PC-9 (cell line): ENCODE data around the gene FAM117B. TPM values are rescaled to one million over a fixed set of nuclear protein-coding genes. Genes with fewer than 3 reads are reported as not detected.

Source experiments
- BruUV-seq: library from RNA; stranded (reverse); fragments of 400-500 nt; replicated peaks from 2 replicates; lab custom pipeline; 2021; lab: Mats Ljungman, UMichigan
- CTCF ChIA-PET: fragments of 300-600 bp; sonication (Branson Sonifier 250); formaldehyde crosslinking; loops from one replicate; lab custom pipeline; 2022; ENCODE audit warnings: antibody characterized with exemption; lab: Charles Lee
- POLR2A ChIA-PET: fragments of 300-600 bp; sonication (Branson Sonifier 250); formaldehyde crosslinking; loops from one replicate; lab custom pipeline; 2022; ENCODE audit warnings: antibody characterized with exemption; ENCODE audit not compliant: unreplicated experiment; lab: Charles Lee
- DNase-seq, 2 experiments: peaks; one replicate each; pipeline versions ENCODE4 v3.0.0 to v3.0.0-alpha.2; 2015 to 2022; ENCODE audit warnings: mixed read lengths in 1 of 2
- H2AFZ ChIP-seq: fragments of 200-600 bp; sonication (generic); 2 replicates; pipeline ENCODE4 v1.8.1; 2017; ENCODE audit warnings: antibody characterized with exemption
- H3F3A ChIP-seq: fragments of 200-600 bp; sonication (generic); 2 replicates; pipeline ENCODE4 v1.8.1; 2017; ENCODE audit warnings: antibody characterized with exemption, mild to moderate bottlenecking, low read depth; ENCODE audit not compliant: insufficient read depth
- H3K27ac ChIP-seq: fragments of 200-600 bp; sonication (generic); 2 replicates; pipeline ENCODE4 v1.6.1; 2016; ENCODE audit warnings: mixed run types
- H3K27me3 ChIP-seq: fragments of 200-600 bp; sonication (generic); 2 replicates; pipeline ENCODE4 v1.6.1; 2016; ENCODE audit warnings: low read depth, mixed run types; ENCODE audit not compliant: insufficient read depth
- H3K36me3 ChIP-seq: fragments of 200-600 bp; sonication (generic); 2 replicates; pipeline ENCODE4 v1.6.1; 2016; ENCODE audit warnings: low read depth, mixed run types
- H3K4me1 ChIP-seq: fragments of 200-600 bp; sonication (generic); replicated peaks from 2 replicates; pipeline ENCODE4 v1.6.1; 2016; ENCODE audit warnings: mixed run types; ENCODE audit not compliant: insufficient read depth
- H3K4me2 ChIP-seq: fragments of 200-600 bp; sonication (generic); 2 replicates; pipeline ENCODE4 v1.6.1; 2017; ENCODE audit warnings: mixed run types
- H3K4me3 ChIP-seq: fragments of 200-600 bp; sonication (generic); 2 replicates; pipeline ENCODE4 v1.6.1; 2016; ENCODE audit warnings: mixed run types
- H3K79me2 ChIP-seq: fragments of 200-600 bp; sonication (generic); 2 replicates; pipeline ENCODE4 v1.6.1; 2017; ENCODE audit warnings: low read depth, mixed run types
- H3K9me2 ChIP-seq: fragments of 200-600 bp; sonication (generic); 2 replicates; pipeline ENCODE4 v1.8.1; 2017; ENCODE audit warnings: mild to moderate bottlenecking; ENCODE audit not compliant: insufficient read depth
- H3K9me3 ChIP-seq: fragments of 200-600 bp; sonication (generic); 2 replicates; pipeline ENCODE4 v1.8.1; 2016; ENCODE audit warnings: low read depth; ENCODE audit not compliant: insufficient read depth
- H4K20me1 ChIP-seq: fragments of 200-600 bp; sonication (generic); 2 replicates; pipeline ENCODE4 v1.8.1; 2017; ENCODE audit not compliant: insufficient read depth
- CTCF ChIP-seq: fragments of 200-600 bp; sonication (generic); conservative IDR thresholded peaks from 2 replicates; pipeline ENCODE4 v1.6.1; 2017; ENCODE audit warnings: mixed run types, antibody characterized with exemption, mild to moderate bottlenecking, moderate library complexity
- EZH2 ChIP-seq: fragments of 200-600 bp; sonication (generic); IDR thresholded peaks from 2 replicates; pipeline ENCODE4 v1.8.0; 2017; ENCODE audit warnings: antibody characterized with exemption, low read depth
- intact Hi-C: fragments of 100-400 bp; cut with micrococcal nuclease; formaldehyde crosslinking; loops from one replicate; pipeline ENCODE4 v1.10.0; 2022; ENCODE audit not compliant: unreplicated experiment
- total RNA-seq: library from RNA; stranded (reverse); gene quantifications from 2 replicates; pipeline ENCODE4 v1.2.3, GENCODE V29; 2021

FAM117B gene
- total RNA-seq, 1 experiment from 2014 or later, result 8.2 TPM

GRCh38 chr2:202690321-202690900 lies 55.6 kb downstream of the FAM117B start:
- Histone ChIP-seq H3K36me3 (no peaks in the 10 kb centered on the region), H4K20me1 (no peaks in the 10 kb centered on the region), H3K79me2 (no peaks in the 10 kb centered on the region), H3F3A (no peaks in the 10 kb centered on the region), H3K4me1 (no peaks in the 10 kb centered on the region), H3K27me3 (no peaks in the 10 kb centered on the region), H3K4me2 (no peak overlapping the region), H3K27ac (no peak overlapping the region), H3K9me2 (no peaks in the 10 kb centered on the region), H3K9me3 (no peaks in the 10 kb centered on the region), H2AFZ (no peak overlapping the region), H3K4me3 (no peak overlapping the region)
- no peak for TF ChIP-seq EZH2
- no peak for TF ChIP-seq CTCF
- intact Hi-C loops, result no loop called here
- ChIA-PET POLR2A (no interaction called here), CTCF (no interaction called here)
- BruUV-seq, result no TSS peak
- DNase-seq, result no peak

- no peaks in the 10 kb centered on the region for H3K27me3 ChIP-seq
- TF ChIP-seq CTCF (no peak), EZH2 (no peak)
- POLR2A ChIA-PET, result no interaction called here
- no peak overlapping the region for H3K4me3 ChIP-seq
- DNase-seq, result no peak
- H3K36me3 ChIP-seq, result no peaks in the 10 kb centered on the region
- H2AFZ ChIP-seq, result no peak overlapping the region
- no peaks in the 10 kb centered on the region for H3K9me3 ChIP-seq
- no peaks in the 10 kb centered on the region for H3F3A ChIP-seq
- no peaks in the 10 kb centered on the region for H3K9me2 ChIP-seq
- CTCF ChIA-PET, result no interaction called here
- H4K20me1 ChIP-seq, result no peaks in the 10 kb centered on the region
- intact Hi-C loops, result no loop called here
- no peak overlapping the region for H3K27ac ChIP-seq
- no peaks in the 10 kb centered on the region for H3K79me2 ChIP-seq
- no peak overlapping the region for H3K4me2 ChIP-seq
- BruUV-seq, result no TSS peak
- H3K4me1 ChIP-seq, result no peaks in the 10 kb centered on the region
Observed at GRCh38 chr2:202693503-202693902, 58.7 kb downstream of the FAM117B start.

GRCh38 chr2:202695166-202695565 lies 60.4 kb downstream of the FAM117B start:
- Histone ChIP-seq H3K9me2 (no peaks in the 10 kb centered on the region), H3K36me3 (no peaks in the 10 kb centered on the region), H3K9me3 (no peaks in the 10 kb centered on the region), H3K4me2 (no peak overlapping the region), H4K20me1 (no peaks in the 10 kb centered on the region), H3F3A (no peaks in the 10 kb centered on the region), H3K4me3 (no peak overlapping the region), H3K4me1 (no peaks in the 10 kb centered on the region), H2AFZ (no peak overlapping the region), H3K27ac (no peak overlapping the region), H3K27me3 (no peaks in the 10 kb centered on the region), H3K79me2 (no peaks in the 10 kb centered on the region)
- ChIA-PET CTCF (no interaction called here), POLR2A (no interaction called here)
- intact Hi-C loops, result no loop called here
- TF ChIP-seq CTCF, result no peak
- no TSS peak for BruUV-seq
- no peak for DNase-seq
